ENCODE results near the gene HLA-DOA. TPM values are rescaled to one million over a fixed set of nuclear protein-coding genes. Genes with fewer than 3 reads are reported as not detected.

The HLA-DOA gene
- total and polyA plus RNA-seq, 2 of the 8 experiments (the other 6 are each of a cell fraction or from before 2014, with no cell fraction given), result 23.7 to 89.0 TPM

GRCh38 chr6:33036535-33036934 is 27.1 kb upstream of the HLA-DOA start:
- no peak overlapping the region for H2BK120ac ChIP-seq (replicated peaks; ENCODE audit: low read depth, low read length)
- H3K9me3 ChIP-seq (ENCODE audit: insufficient read depth in 2 of 2, low read depth in 1 of 2, low read length in 1 of 2), result no peaks in the 10 kb centered on the region
- no peak overlapping the region for H2AK5ac ChIP-seq (ENCODE audit: low read depth, low read length)
- no peak overlapping the region for H3K56ac ChIP-seq (replicated peaks; ENCODE audit: insufficient read length, low read depth, low read length)
- no peak overlapping the region for H4K5ac ChIP-seq (ENCODE audit: insufficient read length, low read depth, low read length)
- no peaks in the 10 kb centered on the region for H3K79me1 ChIP-seq (ENCODE audit: low read depth, low read length)
- 88% methylated on average over 1 of the region's 1 CpG; no CpG with 5 or more reads in 1 of the 2 experiments for WGBS, 2 experiments (ENCODE audit: extremely low coverage in 1 of 2, insufficient coverage in 1 of 2, insufficient read length in 1 of 2, insufficient replicate concordance in 2 of 2, low coverage in 1 of 2, low lambda C conversion rate in 2 of 2, missing lambda C conversion rate in 1 of 2)
- H3K18ac ChIP-seq (ENCODE audit: extremely low read depth, low read length), result no peak overlapping the region
- no peak overlapping the region for H3K4me3 ChIP-seq (ENCODE audit: extremely low read depth in 1 of 4, insufficient read depth in 2 of 4, low read depth in 3 of 4, low read length in 4 of 4)
- no peak overlapping the region for H3K4ac ChIP-seq (replicated peaks; ENCODE audit: insufficient read length, low read depth, low read length)
- no peak overlapping the region for H2BK5ac ChIP-seq (ENCODE audit: low read depth, low read length)
- no peaks in the 10 kb centered on the region for H3K23me2 ChIP-seq (ENCODE audit: low read depth, low read length)
- no peak overlapping the region for H4K8ac ChIP-seq (ENCODE audit: extremely low read depth, insufficient read depth, low read length)
- H3K14ac ChIP-seq (ENCODE audit: insufficient read length), result no peak overlapping the region
- DNase-seq (ENCODE audit: low read depth in 1 of 2, low spot score in 2 of 2), result no peak
- no peaks in the 10 kb centered on the region for H4K20me1 ChIP-seq (replicated peaks in 1 of 2; ENCODE audit: control insufficient read depth in 1 of 2, insufficient read depth in 2 of 2, low read length in 2 of 2)
- no peaks in the 10 kb centered on the region for H3K4me1 ChIP-seq (replicated peaks in 1 of 4; ENCODE audit: control insufficient read depth in 3 of 4, insufficient read depth in 4 of 4, low read length in 3 of 4)
- no peak overlapping the region for H3K27ac ChIP-seq (ENCODE audit: low read depth, low read length)
- H3K9ac ChIP-seq (replicated peaks in 1 of 4; ENCODE audit: extremely low read depth in 1 of 4, low read depth in 3 of 4, low read length in 3 of 4), result no peak overlapping the region
- POLR2A ChIA-PET (ENCODE audit: partially characterized antibody), result interaction anchor here (1.2 to 1.6 kb wide), 2 partner anchors 13 to 65 kb away, joined by 3 to 5 read pairs; no protein-coding TSS in a partner anchor
- H3K4me2 ChIP-seq (ENCODE audit: insufficient read depth in 1 of 2, low read depth in 2 of 2, low read length in 2 of 2), result no peak overlapping the region
- no peak overlapping the region for H4K91ac ChIP-seq (replicated peaks; ENCODE audit: insufficient read length, low read length)
- FAIRE-seq, result no peak
- H3K23ac ChIP-seq (ENCODE audit: insufficient read length), result no peak overlapping the region
- no peak for TF ChIP-seq CREB1 (IDR thresholded peaks at IDR 0.05)
- TF ChIP-seq, protein P1, sequence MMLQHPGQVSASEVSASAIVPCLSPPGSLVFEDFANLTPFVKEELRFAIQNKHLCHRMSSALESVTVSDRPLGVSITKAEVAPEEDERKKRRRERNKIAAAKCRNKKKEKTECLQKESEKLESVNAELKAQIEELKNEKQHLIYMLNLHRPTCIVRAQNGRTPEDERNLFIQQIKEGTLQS (IDR thresholded peaks at IDR 0.05; ENCODE audit: insufficient read depth, low read depth, low read length), result no peak
- H3K27me3 ChIP-seq (replicated peaks in 1 of 4; ENCODE audit: control insufficient read depth in 3 of 4, extremely low read depth in 1 of 4, insufficient read depth in 3 of 4, low read length in 3 of 4), result no peaks in the 10 kb centered on the region
- CTCF ChIA-PET (ENCODE audit: partially characterized antibody), result interaction anchor here (0.7 to 2.7 kb wide), 9 partner anchors 12 to 161 kb away, joined by 3 to 22 read pairs (median 4); no protein-coding TSS in a partner anchor
- no peak overlapping the region for H2BK15ac ChIP-seq (ENCODE audit: low read length)
- H2BK12ac ChIP-seq (ENCODE audit: low read depth, low read length), result no peak overlapping the region
- no peak overlapping the region for H2AFZ ChIP-seq (ENCODE audit: low read length)
- H3K36me3 ChIP-seq (ENCODE audit: control insufficient read depth in 2 of 4, insufficient read depth in 4 of 4, low read length in 3 of 4), result no peaks in the 10 kb centered on the region
- no peak overlapping the region for H2BK20ac ChIP-seq (ENCODE audit: low read length)
- no peaks in the 10 kb centered on the region for H3K79me2 ChIP-seq (ENCODE audit: control insufficient read depth in 1 of 2, insufficient read depth in 2 of 2, low read length in 2 of 2)

All from H1 (cell line).